HG03354 (cell line): ENCODE data around the gene CCDC107.

Experiments
- ATAC-seq: cut with Tn5 transposase; IDR thresholded peaks from one replicate; pipeline ENCODE4 v1.9.1; 2021; ENCODE audit warnings: mild to moderate bottlenecking; ENCODE audit not compliant: unreplicated experiment, poor library complexity, severe bottlenecking

CCDC107 gene

GRCh38 chr9:35680331-35681105, 22.4 kb downstream of the CCDC107 start:
- peak; percentile 85 for ATAC-seq

DNA sequence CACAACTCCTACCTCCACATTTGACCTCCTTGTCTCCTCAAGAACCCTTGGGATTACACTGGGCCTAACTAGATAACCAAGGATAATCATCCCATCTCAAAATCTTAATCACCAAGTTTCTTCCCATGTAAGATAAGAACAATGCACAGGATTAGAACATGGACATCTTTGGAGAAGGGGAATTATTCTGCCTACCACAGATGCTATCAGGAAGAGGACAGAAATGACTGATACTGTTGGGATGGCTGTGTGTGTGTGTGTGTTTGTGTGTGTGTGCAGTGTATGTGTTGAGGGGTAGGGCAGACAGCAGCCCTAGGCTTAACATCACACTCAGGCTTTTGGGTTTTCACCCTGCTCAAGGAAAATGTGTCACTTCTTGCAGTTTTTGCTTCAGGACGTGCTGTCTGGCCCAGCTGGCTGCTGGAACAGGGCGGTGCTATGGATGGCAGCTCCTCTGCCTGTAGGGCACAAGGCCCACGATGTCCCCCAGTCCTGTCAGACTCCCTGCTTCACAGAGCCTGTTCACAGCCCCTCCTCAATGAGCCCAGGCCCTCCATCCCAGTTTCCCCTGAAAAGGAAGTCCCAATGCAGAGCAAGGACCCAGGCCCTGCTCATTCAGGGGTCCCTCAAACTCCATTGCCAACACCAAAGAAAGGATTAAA, 23.4 kb downstream of the CCDC107 start:
- ATAC-seq: no peak

GRCh38 chr9:35682051-35682450, 24.0 kb downstream of the CCDC107 start:
- no peak for ATAC-seq

- no peak for ATAC-seq
Measured at GRCh38 chr9:35682520-35683315, 24.6 kb downstream of the CCDC107 start.

GRCh38 chr9:35683323-35683722, 25.2 kb downstream of the CCDC107 start:
- no peak for ATAC-seq

- no peak for ATAC-seq
Measured at GRCh38 chr9:35684921-35685320, 26.8 kb downstream of the CCDC107 start.

DNA sequence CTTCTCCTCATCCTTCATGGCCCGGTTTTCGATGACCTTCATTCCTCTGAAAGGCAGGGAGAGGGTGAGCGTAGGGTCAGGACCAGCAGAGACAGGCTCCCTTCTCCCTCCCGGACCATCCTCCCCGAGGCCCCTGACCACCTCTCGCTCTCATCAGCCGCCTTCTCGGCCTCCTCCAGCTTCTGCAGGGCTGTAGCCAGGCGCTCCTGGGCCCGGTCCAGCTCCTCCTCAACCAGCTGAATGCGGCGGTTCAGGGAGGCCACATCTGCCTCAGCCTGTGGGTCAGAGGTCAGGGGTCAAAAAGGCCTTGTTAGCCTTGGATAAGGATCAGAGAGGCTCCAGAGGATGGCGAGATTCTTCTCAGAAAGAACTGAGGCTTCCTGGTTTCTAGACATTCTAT, 27.4 kb downstream of the CCDC107 start:
- ATAC-seq: no peak

DNA sequence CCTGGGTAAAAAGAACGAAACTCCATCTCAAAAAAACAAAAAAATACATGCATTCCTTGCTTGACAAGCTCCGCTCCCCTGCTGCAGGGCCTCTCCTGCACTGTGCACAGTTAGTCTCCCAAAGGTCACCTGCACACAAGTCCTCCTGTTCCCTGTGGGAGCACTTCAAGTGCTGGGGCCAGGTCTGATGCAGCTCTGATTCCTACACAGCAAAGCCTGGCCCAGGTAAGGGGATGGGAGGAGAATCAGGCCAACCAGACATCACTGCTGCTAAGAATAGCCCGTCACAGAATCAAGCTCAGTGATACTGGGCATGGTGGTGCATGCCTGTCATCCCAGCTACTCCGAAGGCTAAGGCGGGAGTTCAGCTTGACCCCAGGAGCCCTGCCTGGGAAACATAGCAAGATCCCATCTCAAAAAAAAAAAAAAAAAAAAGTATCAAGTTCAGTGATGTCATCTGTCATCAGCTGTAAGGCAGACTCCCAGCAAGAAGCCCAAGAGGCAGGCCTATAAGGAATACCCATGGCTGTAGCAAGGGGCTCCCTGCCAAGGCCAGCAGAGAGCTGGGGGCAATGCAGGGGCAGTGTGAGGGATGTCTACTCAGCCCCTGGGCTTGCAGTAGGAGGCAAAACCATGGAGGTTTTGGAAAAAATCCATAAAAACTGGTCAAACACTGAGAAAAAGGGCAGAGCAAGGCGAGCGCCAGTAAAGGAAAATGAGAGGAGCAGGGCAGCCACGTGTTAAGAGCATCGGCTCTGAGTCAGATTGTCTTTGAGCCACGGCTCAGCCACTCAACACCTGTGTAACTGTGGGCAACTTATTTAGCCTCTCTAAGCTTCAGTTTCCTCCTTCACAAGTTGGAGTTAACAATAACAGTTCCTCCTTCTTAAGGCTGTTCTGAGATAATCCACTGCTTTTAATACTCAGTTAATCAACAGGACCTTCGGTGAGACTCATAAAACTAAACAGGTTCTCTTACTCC, 28.4 kb downstream of the CCDC107 start:
- no peak for ATAC-seq

DNA sequence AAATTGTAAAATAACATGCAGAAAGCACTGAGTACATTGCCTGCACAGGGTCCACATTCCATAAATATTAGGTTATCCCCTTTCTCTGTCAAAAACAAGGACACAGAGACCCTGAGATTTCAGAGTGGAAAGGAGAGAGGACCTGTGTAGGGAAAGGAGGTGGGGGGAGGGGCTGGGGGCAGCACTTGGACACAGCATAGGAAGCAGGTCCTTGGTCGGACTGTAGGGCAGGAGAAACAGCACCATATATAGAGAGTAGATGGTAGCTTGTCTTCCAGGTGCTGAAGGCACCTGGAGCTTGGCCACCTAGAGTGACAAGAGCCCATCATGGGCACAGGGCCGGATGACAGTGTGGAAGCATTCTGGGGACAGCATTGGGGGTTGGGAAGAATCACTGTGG, 29.2 kb downstream of the CCDC107 start:
- ATAC-seq: no peak

DNA sequence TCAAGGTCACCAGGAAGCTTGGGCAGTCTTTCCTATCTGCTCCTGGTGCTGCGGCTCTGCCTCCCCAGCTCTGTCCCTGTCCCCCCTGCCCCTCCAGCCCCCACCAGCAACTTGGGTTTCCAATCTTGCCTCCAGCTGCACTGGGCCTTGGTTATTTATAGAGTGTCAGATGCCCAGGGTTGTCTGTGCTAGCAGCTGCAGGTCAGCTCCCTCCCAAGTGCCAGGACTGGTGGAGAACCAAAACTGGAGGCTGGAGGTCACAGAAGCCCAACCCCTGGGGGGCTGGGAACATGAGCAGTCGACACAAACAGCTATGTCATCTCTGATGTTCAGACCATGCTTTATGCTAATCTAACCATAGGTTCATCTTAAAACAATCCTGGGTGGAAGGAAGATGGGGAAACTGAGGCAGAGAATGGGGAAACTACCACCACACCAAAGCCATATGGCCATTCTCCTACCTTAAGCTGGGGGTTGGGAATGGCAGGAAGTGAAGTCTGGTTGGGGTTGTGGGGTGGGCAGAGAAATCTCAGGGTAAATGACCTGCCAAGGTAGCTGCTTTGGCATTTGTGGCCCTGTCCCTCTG, 30.0 kb downstream of the CCDC107 start:
- no peak for ATAC-seq

DNA sequence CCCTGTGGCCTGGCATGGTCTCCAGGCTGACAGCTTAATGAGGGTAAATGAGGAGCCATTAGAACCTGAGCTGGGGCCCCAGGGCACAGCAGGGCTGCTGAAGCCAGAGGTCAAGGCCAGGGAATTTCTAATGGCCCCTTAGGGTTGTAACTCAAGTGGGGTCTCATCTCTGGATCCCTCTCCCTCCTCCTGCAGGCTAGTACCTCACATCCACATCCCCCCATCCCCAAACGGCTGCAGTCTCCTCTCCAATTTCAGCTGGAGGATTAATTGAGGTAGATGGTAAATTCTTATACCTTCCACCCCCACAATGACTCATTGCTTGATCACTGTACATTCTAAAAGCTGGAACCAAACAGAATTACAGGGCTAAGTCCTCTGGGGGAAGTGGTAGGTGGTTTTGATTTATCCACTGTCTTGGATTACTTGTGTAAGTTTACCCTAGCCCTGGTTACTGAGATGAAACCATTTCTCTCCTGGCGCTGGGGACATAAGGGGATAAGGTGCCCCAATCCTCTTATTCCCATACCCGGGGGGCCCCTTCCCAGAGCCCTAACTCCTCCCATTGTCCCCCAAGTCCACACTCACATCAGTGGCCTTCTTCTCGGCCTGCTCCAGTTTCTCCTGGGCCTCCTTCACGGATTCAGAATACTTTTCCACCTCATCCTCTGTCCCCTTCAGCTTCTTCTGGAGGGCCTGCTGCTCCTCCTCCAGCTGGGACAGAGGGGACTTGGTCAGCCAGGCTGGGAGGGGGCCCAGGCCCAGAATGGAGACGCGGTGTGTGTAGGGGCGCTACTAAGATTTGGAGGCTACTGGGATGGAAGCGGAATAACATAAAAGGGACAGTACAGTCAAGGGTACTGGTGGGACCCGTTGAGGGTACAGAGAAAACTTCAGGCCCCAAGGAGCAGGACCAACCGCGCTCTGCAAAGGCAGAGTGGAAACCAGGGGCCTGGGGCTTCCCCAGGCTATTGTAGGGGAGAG, 30.8 kb downstream of the CCDC107 start:
- no peak for ATAC-seq

GRCh38 chr9:35689542-35690293, 31.6 kb downstream of the CCDC107 start, which contains the start of gene TPM2:
TPM2 (minus strand) TSS chr9:35689925; CDS start chr9:35689817, 108 bp downstream.
- no peak for ATAC-seq

- no peak for ATAC-seq
Measured at GRCh38 chr9:35690294-35690613, 32.2 kb downstream of the CCDC107 start.

DNA sequence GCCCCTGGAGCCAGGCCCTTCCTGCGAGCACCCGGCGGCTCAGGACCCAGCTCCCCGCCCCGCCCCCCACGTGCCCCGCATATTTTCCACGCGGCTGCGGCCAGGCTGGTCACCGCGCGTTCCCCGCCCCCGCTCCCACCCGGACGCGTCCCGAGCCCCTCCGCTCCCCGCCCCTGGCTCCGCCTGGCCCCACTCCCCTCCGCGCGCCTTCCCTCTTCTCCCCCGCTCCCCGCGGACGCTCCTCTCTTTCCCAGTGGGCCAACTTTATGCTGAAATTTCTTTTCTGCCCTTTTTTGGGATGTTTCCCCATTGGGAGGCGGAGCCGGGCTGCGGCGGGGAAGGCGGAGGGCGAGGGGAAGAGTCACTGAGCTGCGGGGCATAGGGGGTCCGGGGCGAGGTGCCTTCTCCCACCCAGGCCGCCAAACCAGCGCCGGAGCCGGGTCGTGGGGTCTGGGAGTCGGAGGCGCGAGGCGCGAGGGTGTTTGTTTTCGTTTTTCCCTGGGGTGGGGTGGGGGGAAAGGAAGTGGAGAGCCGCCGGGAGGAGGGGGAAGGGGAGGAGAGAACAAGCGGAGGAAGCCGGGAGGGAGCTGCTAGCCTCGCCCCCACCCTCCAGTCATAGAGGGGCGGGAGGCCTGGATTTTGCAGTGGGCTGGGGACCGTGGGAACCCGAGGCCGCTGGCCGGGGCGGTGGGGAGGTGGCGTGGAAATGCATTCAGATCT, 32.7 kb downstream of the CCDC107 start:
- no peak for ATAC-seq

DNA sequence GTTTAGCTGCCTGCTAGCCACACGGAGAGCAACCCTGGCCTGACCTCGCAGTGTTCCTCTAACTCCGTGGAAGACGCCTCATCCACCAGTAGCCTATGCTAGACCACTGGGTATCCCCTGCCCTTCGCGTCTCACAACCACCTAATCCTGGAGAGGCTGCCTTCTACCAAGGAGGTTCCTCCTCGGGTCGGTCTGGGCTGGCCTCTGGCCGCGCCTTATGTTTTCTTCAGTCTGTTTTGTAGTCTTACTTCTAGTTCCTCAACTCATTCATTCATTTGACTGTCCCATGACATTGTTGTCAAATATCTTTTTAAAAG, 33.2 kb downstream of the CCDC107 start:
- no peak for ATAC-seq

- no peak for ATAC-seq
Measured at GRCh38 chr9:35691757-35692301, 33.7 kb downstream of the CCDC107 start.

GRCh38 chr9:35695943-35696401, 37.9 kb downstream of the CCDC107 start:
- no peak for ATAC-seq
